GM12873 (cell line): ENCODE measurements around the gene ZGRF1.

Experiments
- CTCF ChIP-seq: IDR thresholded peaks from 2 replicates; pipeline ENCODE4 v1.5.1; 2012; ENCODE audit warnings: low read depth, mild to moderate bottlenecking, moderate library complexity, low read length, control low read depth; ENCODE audit not compliant: insufficient read depth; ENCODE audit errors: missing control alignments

ZGRF1 gene

GRCh38 chr4:112509243-112510141 lies 127.2 kb downstream of the ZGRF1 start:
- no peak for TF ChIP-seq CTCF

DNA sequence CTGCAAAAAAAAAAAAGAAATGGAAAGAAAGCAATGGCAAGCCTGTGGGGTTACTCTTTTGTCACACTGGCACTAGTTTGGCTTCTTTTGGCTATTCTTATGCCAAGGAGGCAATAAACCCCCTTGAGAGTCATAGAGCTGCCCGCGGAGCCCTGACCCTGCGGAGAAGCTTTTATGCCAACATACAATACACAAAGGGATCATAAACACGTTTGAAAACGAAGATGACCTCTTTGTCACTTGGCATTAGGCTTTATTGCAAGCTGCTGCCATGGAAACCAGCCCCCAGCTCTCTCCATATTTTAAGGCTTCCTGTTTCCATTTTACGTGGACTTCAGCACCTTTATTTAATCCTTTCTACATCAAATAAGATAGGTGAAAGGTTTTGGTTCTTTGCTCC lies 128.4 kb downstream of the ZGRF1 start:
- TF ChIP-seq CTCF = no peak

DNA sequence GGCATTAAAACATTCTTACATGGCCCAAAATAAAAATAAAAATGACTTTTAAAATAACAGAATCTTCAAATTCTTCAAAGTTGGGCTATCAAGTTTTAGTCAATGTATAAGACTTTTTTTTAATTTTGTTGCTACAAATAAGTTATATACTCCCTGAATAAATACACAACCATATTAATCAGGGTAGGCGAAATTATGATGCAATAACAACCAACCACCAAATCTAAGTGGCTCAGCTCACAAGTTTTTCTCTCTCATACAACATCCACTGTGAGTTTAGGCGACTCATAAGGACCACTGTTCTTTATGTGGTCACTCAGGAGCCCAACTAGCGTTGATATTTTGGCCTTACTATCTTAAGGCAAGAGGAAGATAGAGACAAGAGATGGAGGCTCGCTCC lies 131.9 kb downstream of the ZGRF1 start:
- no peak for TF ChIP-seq CTCF

DNA sequence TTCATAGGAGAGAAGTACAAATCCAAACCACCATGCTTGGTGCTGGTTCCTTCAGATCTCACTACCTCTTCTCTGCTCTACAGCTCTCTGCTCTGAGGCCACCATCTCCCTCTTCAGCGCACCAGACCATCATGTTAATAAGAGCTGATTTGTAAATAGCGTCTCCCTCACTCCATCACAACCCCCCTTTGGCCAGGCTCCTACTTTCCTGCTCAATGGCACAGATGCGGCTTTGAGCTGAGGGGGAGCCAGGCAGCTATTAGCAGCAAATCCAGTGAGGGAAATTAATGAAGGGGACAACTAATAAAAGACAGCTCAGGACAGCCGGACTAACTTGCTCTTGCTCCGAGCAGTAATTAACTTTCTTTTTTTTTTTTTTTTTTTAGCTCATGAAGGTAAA lies 133.8 kb downstream of the ZGRF1 start:
- no peak for TF ChIP-seq CTCF

GRCh38 chr4:112492321-112492720 lies 144.4 kb downstream of the ZGRF1 start:
- no peak for TF ChIP-seq CTCF
